HFF-Myc (cell line): Measurements from ENCODE around the gene SEPHS1.
"Not testable (repeated sequence)": the region's sequence is repeated elsewhere in the genome, so short reads cannot be mapped to it uniquely, and the experiment has no call there.

ENCODE experiments used
- DNase-seq: peaks from one replicate; pipeline ENCODE4 v3.0.0-alpha.2; 2011; ENCODE audit warnings: low read depth; ENCODE audit errors: extremely low read depth
- H3K4me3 ChIP-seq: replicated peaks from 2 replicates; pipeline ENCODE4 v1.5.1; 2011; ENCODE audit warnings: low read depth, mild to moderate bottlenecking, control low read depth, low read length
- TF ChIP-seq, protein P1 (sequence below): IDR thresholded peaks from 2 replicates; pipeline ENCODE4 v1.5.1; 2012; ENCODE audit warnings: mild to moderate bottlenecking, low read depth, low read length, control low read depth; ENCODE audit errors: missing control alignments

The SEPHS1 gene

DNA sequence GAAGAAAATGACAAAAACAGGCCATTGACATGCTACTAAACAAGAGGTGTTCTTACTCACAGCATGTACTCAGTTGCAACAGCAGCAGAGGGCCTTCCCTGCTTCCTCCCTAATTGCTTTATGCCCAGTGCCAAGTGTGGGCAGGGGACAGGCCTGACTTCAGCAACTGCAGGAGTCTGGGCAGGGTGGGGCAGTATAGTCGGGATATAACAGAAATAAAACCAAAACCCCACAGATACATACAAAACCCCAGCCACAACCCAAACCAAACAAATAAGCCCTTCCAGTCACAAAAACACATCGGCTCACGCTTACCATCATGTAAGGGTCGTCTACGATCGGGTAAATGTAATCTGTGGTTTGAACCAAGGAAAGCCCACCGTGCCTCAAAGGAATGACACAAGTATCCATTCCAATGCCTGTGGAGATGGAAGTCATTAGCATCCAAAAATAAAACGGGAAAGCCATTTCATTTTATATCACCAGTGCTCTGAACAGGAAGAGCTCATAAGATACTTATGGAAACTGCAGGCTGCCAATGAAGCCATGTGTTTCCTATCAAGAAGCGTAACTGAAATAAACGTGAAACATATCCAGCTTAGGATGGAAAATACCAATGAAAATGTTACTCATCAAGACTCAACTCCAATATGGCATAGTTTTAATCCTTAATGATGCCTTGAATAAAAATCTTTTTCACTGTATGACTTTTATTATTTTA, 9.5 kb downstream of the SEPHS1 start:
- peak; percentile 73 for DNase-seq

DNA sequence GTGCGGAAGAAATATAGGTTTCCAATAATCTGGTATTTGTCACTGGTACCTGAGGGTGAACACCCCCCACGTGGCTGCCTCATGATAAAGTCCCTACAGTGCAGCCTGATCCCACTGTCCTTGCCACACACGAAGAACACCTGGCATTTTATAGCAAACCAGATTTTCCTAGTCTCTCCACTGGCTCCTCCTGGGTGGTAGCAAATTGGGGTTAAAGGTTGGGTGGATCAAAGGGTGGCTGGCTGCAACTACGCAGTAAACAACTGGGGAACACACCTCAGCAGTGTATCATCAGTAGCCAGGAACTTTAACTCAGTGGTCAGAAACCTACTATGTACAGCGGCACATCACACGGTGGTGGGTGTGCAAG, 10.3 kb downstream of the SEPHS1 start:
- no peak overlapping the region for H3K4me3 ChIP-seq
- DNase-seq, result no peak
- TF ChIP-seq, protein P1, sequence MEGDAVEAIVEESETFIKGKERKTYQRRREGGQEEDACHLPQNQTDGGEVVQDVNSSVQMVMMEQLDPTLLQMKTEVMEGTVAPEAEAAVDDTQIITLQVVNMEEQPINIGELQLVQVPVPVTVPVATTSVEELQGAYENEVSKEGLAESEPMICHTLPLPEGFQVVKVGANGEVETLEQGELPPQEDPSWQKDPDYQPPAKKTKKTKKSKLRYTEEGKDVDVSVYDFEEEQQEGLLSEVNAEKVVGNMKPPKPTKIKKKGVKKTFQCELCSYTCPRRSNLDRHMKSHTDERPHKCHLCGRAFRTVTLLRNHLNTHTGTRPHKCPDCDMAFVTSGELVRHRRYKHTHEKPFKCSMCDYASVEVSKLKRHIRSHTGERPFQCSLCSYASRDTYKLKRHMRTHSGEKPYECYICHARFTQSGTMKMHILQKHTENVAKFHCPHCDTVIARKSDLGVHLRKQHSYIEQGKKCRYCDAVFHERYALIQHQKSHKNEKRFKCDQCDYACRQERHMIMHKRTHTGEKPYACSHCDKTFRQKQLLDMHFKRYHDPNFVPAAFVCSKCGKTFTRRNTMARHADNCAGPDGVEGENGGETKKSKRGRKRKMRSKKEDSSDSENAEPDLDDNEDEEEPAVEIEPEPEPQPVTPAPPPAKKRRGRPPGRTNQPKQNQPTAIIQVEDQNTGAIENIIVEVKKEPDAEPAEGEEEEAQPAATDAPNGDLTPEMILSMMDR, result no peak

More for the DNA sequence above, 9.5 kb downstream of the SEPHS1 start:
- TF ChIP-seq, protein P1, result no peak
- peak overlapping the region; percentile 14; the same call in 1 of the 2 replicates for H3K4me3 ChIP-seq

- TF ChIP-seq, protein P1, result no peak
- no peak overlapping the region for H3K4me3 ChIP-seq
- no peak for DNase-seq
Measured at GRCh38 chr10:13337128-13337826, 10.8 kb downstream of the SEPHS1 start.

DNA sequence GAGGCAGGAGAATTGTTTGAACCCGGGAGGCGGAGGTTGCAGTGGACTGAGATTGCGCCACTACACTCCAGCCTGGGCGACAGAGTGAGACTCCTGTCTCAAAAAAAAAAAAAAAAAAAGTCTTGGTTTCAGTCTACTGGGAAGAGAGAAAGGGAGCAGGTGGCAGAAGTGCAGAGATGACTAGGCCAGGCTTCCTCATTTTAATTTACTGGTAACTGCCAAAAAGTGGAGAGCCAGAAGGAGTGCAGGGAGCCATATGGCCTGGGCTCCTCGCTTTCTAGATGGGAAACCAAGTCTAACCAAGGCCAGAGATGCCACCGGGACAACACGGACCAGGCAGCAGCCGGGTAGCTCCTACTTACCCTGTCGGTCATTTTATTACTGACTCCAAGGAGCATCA, 12.2 kb downstream of the SEPHS1 start:
- TF ChIP-seq, protein P1, result no peak
- no peak overlapping the region for H3K4me3 ChIP-seq
- DNase-seq, result no peak

DNA sequence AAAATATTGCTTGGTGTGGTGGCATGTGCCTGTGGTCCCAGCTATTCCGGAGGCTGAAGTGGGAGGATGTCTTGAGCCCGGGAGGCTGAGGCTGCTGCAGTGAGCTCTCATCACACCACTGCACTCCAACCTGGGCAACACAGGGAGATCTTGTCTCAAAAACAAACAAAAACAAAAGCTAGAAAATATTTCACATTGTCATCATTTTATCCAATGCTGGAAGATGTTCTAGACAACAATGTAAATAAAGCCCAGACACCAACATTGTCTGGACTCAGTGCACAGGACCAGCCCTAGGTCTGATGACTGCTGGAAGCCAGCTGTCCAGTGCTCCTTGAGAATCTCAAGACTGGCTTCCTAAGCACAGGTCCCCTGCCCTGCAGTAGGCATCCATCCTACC, 13.5 kb downstream of the SEPHS1 start:
- TF ChIP-seq, protein P1, result no peak
- no peak for DNase-seq
- no peak overlapping the region for H3K4me3 ChIP-seq

GRCh38 chr10:13331646-13332045, 16.4 kb downstream of the SEPHS1 start:
- H3K4me3 ChIP-seq, result no peak overlapping the region
- TF ChIP-seq, protein P1, result no peak

GRCh38 chr10:13330980-13331379, 17.1 kb downstream of the SEPHS1 start:
- DNase-seq, H3K4me3 ChIP-seq: not testable (repeated sequence)

More at GRCh38 chr10:13331646-13332045, 16.4 kb downstream of the SEPHS1 start:
- DNase-seq, result no peak
